GM21515 (cell line): ENCODE measurements around the gene PRKAG1.
"Not testable (repeated sequence)": the region's sequence is repeated elsewhere in the genome, so short reads cannot be mapped to it uniquely, and the experiment has no call there.

Source experiments
- ATAC-seq: cut with Tn5 transposase; IDR thresholded peaks from one replicate; pipeline ENCODE4 v1.9.1; 2021; ENCODE audit not compliant: unreplicated experiment

The PRKAG1 gene

DNA sequence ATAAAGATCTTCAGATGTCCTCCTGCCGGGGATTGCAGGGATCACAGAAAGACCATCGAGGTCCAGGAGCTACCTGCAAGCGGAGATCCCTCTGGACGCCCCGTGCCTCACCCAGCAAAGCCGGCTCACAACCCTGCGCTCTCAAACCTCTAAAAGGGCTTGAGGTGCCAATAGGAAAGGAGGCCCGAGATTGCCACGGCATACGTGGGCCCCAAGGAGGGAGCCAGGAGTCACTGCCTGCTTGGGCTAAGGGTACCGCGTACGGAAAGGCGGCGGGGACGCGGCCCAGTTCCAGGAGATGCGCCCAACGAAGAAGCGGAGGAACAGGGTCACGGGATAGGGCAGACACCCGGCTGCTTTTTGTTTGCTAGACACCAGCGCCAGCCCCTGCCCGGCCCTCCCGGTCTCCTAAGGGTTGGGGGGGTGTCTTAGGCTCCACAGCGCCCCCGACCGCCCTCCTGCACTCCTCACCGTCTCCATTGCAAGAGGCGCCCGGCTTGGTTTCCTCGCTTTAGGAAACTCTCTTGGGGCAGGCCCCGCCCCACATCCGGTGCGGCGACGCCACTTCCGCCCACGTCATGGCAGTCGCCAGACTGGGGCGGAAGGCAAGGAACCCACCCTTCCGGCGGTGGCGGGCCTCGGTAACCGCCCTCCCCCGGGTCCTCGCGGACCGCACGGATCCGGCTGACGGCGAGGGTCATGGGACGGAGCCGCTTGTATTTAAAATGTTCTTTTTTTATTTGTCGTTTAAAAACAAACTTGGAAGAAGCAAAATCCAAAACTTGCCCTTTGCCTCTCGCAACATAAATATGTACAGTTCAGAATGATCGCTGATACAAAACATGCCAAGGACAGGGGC lies at the start of gene PRKAG1:
TSS of gene PRKAG1 (minus strand) at position 516 of the 859 bp plus-strand sequence. CDS start at position 480, 36 bp downstream.
- ATAC-seq, result peak; percentile 89

DNA sequence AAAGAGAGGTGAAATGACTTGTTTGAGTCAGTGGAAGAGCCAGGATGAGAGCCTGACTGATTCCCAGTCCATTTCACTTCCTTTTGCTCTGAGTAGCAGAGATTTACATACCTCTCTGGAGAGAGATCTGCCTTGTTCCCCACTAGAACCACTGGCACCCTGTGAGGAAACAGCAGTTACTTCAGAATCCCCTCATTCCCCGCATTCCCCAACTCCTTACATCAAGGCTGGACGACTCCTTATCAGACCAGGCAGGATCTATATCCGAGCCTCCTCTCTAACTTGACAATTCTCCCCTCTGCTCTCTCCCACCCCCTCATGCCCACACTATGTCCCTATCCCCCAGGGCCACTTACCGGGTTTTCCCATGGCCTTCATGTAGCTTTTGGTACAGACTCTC lies 47.5 kb upstream of the PRKAG1 start:
- ATAC-seq, result no peak

DNA sequence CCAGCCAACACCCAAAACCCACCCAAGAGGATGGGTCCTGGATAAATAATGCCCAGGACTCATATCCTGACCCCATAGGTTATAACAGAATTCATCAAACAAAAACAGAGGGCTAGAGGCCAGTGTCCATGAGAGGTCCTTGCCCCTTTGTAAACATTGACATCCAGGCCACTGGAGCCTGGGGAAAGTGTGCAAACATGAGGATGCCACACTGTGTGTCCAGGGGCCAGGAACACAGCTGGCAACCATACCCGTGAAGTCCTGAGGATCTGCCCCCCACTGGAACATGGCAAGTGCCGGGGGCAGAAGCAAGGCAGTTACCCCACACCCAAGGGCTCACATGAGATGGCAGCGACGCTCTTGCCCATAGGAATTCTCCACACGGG lies 46.2 kb upstream of the PRKAG1 start:
- no peak for ATAC-seq

DNA sequence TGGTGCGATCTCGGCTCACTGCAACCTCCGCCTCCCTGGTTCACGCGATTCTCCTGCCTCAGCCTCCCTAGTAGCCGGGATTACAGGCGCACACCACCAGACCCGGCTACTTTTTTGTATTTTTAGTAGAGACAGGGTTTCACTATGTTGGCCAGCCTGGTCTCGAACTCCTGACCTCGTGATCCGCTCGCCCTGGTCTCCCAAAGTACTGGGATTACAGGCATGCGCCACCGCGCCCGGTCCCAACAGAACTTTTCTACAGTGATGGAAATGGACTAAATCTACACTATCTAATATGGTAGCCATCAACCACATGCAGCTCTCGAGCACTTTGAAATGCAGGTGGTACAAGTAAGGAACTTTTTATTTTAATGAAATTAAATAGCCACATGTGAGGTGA lies 43.3 kb upstream of the PRKAG1 start:
- not testable (repeated sequence) for ATAC-seq

DNA sequence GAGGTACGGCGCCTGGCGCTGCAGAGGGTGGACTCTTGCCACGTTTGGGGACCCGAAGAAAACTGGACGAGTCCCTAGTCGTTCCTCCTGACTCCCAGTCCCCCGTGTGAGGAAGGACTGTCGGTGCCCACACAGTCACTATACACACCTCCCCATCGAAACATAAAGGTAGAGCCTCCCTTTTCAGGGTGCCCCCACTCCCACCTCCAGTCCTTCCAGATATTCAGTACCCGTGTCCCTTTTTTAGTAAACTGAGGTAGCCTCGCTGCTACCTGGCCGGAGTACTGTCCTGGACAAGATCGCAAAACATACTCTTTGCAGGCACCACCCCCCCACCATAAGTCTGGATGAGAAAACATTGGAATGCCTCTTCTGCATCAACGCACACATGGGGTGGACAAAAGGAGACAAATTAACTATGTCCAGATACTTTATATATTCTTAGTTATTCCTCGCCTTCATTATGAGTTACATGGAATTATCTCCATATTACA lies 42.6 kb upstream of the PRKAG1 start:
- no peak for ATAC-seq

DNA sequence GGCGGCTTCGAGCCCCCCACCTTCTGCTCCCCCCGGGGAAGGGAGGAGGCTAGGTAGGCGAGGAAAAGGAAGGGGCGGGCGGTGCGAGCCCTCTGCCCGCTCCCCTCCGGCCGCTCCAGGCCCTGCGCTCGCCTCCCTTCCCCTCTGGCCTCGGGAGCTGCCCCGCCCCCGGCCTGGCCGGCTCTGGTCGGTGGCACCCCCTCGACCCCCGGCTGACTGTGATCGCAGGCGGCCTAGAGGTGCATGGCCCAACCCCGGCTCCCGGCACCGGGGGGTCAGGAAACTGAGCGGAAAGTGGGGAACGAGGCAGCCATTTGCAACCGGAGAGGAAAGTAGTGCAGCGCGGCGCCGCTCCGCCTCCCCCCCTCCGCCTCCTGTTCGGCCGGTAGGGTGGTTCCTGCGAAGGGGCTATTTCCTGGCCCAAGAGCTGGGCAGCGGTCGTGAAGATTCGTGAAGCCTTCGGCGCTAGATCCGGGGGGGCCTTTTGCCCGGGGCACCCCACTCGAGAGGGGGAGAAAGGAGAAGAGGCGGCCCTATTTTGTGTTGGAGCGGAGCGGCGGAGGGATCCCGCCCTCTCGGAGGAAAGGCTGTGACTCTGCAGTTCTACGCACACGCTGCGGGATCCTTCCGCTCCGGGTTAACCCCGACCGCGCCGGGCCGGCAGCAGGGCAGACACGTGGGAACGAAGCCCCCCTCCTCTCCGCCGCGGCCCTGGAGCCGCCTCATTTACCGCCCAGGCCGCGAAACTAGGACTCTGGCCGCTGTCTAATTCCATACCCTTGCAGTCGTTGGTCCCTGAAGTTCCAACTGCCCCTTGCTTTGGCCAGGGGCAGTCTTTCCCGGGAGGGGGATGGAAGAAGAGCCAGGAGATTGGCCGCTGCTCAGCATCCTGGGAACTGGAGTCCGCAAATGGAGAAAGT lies 41.9 kb upstream of the PRKAG1 start, which contains the start of gene KMT2D:
TSS of gene KMT2D (minus strand) at position 558 of the 920 bp plus-strand sequence. CDS start 5,470 bp downstream, outside the sequence.
- peak; percentile 43 for ATAC-seq

DNA sequence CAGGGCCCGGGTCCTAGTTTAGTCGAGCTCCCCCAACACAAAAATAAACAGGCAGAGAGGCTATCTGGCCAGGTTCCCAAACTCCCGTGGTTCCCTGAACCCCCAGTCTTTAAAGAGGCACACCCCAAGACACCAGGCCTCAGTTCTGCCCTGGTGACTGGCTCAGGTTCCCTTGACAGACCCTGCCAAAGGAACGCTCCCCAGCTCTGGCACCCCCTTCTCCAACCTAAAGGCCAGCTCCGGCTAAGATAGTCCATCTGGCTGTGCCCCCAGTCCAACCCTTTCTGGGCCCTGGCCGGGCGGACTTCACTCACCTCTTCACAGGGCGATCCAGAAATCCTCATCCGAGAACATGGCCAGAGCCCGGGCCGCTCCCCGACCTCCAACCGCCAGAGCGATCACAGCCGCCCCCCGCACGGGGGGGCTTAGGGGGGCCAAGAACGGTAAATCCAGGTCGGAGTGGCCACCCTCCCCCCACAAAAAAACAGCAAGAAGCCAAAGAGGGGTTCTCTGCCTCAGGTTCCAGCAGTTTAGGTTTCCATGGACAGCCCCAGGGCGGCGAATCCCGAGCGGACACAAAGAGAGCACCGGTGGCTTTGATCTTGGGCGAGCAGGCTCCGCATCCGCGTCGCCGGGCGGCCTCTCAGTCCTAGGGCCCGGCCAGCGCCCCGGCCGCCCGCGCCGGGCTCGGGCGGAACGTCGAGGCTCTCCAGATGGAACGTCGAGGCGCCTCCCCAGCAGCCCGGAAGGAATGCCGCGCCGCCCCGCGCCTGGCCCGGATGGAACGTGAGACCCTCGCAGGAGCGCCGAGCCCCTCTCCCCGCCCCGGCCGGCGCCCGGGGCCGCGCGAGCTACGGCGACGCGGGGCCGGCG lies 41.0 kb upstream of the PRKAG1 start:
- ATAC-seq, result peak; percentile 20

DNA sequence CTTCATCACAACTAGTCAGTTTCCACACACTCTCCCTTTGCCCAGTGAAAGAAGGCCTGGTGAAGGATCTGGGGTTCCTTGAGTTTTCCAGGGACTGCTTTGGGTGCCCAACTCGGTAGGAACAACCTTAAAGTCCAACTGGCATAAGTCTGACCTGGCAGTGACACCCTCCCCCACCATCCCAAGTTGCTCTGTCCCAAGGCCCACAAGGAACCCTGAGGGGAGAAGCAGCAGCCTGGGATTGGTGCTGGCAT lies 40.4 kb upstream of the PRKAG1 start:
- ATAC-seq, result no peak

DNA sequence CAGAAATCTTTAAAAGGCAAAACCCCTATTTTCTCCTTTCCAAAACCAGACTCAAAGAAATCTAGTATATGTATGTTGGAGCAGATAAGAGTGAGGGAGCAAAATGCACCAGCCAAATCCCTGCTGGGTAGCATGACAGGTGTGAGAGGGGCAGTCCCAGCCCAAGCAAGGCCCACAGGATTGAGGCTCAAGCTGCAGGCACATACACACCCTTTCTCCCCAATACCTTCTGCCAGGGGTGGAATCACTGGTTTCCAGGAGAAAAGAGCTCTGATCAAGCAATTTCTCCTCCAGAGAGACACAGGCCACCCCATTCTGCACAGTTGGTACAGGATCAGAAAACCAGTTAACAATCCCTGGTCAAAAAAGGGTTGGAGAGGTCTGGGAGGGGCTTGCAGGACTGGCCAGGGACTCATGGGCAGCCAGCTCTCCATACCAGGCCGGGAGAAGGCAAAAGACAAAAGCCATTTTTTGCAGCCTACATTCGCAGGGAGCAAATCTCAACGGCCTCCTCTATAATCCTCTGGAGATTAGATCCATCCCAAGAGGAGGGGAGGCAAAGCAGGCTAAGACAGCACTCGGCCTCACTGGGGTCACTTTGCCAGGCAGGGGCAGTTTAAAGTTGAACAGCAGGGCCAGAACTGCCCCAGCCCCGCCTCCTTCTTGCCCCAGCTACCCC lies 39.9 kb upstream of the PRKAG1 start:
- no peak for ATAC-seq

DNA sequence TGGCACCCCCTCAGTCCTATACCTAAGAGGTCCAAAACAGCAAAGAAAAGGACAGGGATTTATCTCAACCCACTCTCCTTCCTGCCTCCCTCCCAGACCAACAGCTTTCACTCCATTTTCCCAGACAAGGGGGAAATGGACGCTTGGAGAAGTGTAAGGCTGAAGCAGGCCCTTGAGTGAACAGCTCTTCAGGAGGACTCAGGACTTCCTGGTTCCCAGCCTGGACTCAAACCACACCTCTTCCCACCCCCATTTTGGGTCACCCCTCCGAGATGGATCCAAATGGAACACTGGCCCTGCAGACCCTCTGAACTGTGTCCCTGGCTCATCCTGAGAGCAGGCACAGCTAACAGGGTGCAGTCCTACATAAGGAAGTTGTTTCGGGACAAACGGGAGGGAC lies 39.3 kb upstream of the PRKAG1 start:
- ATAC-seq, result no peak

DNA sequence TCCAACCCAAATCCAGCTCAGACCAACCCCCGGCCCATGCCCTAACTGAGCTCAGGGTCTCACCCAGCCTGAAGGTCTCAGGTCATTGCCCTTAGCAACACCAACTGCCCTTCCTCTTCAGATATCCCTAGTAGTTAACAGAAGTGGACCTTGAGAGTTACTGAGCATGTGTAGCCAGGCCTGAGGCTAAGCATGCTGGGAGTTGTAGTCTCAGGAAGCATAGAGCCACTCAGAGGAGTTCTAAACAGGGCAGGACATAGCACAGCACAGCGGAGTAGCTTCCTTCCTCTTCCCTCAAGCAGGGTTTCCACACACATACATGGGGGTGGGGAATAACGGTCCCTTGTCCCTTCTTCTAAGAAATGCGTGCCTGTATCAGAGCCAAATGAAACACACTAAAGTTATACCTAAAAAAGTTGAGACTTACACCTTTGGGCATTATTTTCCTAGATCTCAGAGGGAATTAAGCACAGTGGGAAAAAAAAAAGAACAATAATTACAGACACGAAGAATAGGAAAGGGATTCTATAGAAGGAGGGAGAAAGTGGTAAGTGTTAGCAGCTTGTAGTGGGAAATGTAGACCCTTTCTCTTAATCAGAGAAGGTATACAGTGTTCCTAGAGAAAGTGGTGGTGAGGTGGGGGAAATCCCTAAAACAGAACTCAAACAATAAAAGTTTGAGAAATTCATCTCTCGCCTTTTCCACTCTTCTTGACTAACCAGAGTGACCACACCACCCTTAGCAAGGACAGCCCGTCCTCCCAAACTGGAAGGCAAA lies 37.6 kb upstream of the PRKAG1 start:
- ATAC-seq, result peak; percentile 49

DNA sequence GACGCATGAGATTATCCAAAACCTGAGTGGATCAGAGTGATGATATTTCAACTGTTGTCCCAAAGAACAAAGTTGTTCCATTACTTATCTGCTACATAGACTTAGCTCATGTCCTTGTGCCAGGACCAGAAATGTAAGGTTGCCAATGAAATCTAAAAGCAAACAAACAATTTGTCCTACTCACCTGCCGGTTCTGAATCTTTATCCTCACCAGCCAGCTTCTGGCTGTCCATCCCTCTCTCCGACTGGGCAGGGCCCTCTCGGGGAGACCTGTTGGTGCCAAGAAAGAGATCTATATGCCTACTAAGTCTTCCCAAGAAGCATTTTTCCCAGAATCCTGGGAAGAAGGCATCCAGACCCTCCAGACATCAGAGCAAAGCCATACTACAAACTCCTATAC lies 36.5 kb upstream of the PRKAG1 start:
- no peak for ATAC-seq

DNA sequence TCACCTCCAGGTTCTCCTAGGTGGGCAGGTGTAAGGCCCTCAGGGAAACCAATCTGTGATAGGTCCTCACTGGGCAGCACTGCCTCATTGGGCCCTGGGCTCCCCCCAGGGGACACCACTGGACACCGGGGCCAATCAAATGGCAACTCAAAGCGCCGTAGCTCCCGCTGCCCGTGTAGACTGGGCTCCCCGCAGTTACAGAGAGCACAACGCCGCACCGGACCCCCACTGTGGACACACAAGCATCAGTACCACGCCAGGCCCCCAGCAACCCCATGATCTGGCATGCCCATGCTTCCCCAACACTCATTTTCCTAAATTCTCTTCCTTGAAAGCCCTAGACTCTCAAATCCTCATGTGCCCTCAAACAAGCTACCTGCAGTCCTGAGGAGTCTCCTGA lies 35.9 kb upstream of the PRKAG1 start:
- no peak for ATAC-seq

DNA sequence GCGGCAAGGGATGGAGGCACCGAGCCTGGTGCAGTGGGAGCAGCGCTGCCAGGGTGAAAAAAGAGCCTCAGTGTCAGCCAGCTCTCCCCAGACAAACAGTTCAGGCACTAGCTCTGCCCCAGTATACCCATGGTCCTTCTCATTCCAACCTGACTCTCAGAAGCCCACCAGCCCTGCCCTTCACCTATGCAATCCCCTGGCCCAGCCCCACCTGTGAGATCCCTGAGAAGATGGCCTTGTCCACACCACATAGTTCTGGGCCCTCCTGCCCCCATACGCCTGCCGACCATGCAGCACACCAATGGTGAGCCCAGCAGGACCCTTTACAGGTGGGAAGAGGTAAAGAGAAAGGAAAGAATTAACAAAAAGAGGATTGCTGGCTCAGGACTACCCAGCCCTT lies 35.5 kb upstream of the PRKAG1 start:
- ATAC-seq, result no peak

DNA sequence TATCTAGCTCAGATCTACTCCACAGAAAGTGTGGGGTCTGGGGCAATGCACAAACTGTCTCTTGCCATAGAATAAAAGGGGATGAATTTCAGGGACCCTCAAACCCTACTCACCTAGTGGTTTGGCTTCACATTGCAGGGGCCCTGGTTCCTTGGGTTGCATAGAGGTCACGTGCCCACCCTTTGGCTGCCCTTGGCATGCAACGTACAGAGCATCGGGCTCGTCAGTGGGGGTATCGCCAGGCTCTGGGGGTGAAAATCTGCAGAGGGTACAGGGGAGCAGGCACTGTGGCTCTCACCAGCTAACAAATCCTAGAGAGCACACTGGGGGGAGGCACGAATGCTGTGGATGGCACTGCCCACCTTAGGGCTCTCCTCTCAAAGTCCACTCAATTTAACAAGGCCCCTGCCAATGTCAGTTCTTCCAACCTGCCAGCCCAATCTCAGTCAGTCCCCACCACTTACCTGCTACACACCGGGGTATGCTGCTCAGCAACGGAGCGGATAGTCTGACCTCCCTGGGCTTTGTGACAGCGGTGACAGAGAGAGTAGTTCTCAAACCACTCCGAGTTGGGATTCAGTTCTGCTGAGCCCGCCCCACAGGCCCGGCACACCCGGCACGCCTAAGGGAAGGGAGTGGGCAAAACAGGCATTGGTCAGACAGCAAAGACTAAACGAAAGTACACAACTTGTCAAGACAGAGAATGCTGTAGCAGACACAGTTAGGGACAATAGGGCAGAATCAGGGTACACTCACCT lies 34.1 kb upstream of the PRKAG1 start:
- ATAC-seq, result no peak

DNA sequence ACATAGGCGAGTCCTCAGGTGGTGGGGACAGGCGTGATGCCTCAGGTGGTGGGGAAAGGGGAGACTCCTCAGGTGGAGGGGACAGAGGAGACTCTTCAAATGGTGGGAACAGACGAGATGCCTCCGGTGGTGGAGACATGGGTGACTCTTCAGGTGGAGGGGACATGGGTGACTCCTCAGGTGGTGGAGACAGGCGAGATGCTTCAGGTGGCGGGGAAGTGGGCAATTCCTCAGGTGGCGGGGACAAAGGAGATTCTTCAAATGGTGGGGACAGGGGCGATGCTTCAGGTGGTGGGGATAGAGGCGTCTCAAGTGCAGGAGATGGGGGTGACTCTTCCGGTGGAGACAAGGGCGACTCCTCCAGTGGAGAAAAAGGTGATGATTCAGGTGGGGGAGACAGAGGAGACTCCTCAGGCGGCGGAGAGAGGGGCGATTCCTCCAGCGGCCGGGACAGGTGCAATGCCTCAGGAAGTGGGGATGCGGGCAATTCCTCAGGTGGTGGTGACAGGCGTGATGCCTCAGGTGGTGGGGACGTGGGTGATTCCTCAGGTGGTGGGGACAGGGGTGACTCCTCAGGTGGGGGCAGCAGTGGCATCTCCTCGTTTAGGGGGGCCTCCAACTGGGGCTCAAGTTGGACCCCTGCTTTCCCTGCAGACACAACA lies 33.3 kb upstream of the PRKAG1 start:
- no peak for ATAC-seq

DNA sequence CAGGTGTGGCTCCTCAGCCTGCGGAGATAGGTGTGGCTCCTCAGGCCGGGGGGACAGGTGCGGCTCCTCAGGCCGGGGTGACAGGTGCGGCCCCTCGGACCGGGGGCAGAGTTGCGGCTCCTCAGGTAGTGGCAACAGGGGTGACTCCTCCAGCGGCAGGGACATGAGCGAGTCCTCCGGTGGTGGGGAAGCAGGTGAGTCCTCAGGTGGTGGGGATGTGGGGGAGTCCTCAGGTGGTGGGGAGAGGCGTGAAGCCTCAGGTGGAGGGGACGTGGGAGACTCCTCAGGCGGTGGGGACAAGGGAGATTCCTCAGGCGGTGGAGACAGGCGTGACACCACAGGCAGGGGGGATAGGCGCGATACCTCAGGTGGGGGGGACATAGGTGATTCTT lies 32.8 kb upstream of the PRKAG1 start:
- ATAC-seq, result no peak
